Chondrocyte (in vitro differentiated cells): ENCODE results near the gene SPATA20. TPM values are rescaled to one million over a fixed set of nuclear protein-coding genes. Genes with fewer than 3 reads are reported as not detected.

Source experiments
- DNase-seq: peaks from one replicate; pipeline ENCODE4 v3.0.0; 2021; ENCODE audit warnings: mixed read lengths, low spot score
- H3K27ac Mint-ChIP-seq: one replicate; pipeline ENCODE4 v1.8.0; 2021; ENCODE audit warnings: mild to moderate bottlenecking, moderate library complexity, mixed read lengths; ENCODE audit not compliant: unreplicated experiment
- H3K27me3 Mint-ChIP-seq: 2 replicates; pipeline ENCODE4 v1.8.0; 2021; ENCODE audit warnings: low read depth, mixed read lengths
- H3K36me3 Mint-ChIP-seq: 2 replicates; pipeline ENCODE4 v1.8.0; 2021; ENCODE audit warnings: low read depth, mixed read lengths
- H3K4me1 Mint-ChIP-seq: 2 replicates; pipeline ENCODE4 v1.8.0; 2021; ENCODE audit warnings: low read depth, mild to moderate bottlenecking, mixed read lengths
- H3K4me3 Mint-ChIP-seq: one replicate; pipeline ENCODE4 v1.8.0; 2021; ENCODE audit warnings: mild to moderate bottlenecking, moderate library complexity, mixed read lengths; ENCODE audit not compliant: unreplicated experiment
- H3K9me3 Mint-ChIP-seq: 2 replicates; pipeline ENCODE4 v1.8.0; 2021; ENCODE audit warnings: low read depth, mixed read lengths
- total RNA-seq: library from RNA; stranded (reverse); gene quantifications from 3 replicates; pipeline ENCODE4 v1.2.1, GENCODE V29; 2021
- TF ChIP-seq, protein P1 (sequence below): fragments of 200-600 bp; sonication (generic); IDR thresholded peaks from 2 replicates; pipeline ENCODE4 v1.5.0; 2021; ENCODE audit warnings: antibody characterized with exemption, mild to moderate bottlenecking, moderate library complexity

The SPATA20 gene
- total RNA-seq, 1 donor from 2014 or later, result 51.8 TPM

- Mint-ChIP-seq H3K4me3 (no peak overlapping the region), H3K36me3 (no peaks in the 10 kb centered on the region), H3K9me3 (no peaks in the 10 kb centered on the region), H3K27ac (no peak overlapping the region), H3K27me3 (peaks cover 7% of the 10 kb centered on the region), H3K4me1 (no peaks in the 10 kb centered on the region)
- no peak for DNase-seq
- TF ChIP-seq, protein P1, sequence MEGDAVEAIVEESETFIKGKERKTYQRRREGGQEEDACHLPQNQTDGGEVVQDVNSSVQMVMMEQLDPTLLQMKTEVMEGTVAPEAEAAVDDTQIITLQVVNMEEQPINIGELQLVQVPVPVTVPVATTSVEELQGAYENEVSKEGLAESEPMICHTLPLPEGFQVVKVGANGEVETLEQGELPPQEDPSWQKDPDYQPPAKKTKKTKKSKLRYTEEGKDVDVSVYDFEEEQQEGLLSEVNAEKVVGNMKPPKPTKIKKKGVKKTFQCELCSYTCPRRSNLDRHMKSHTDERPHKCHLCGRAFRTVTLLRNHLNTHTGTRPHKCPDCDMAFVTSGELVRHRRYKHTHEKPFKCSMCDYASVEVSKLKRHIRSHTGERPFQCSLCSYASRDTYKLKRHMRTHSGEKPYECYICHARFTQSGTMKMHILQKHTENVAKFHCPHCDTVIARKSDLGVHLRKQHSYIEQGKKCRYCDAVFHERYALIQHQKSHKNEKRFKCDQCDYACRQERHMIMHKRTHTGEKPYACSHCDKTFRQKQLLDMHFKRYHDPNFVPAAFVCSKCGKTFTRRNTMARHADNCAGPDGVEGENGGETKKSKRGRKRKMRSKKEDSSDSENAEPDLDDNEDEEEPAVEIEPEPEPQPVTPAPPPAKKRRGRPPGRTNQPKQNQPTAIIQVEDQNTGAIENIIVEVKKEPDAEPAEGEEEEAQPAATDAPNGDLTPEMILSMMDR, result no peak
Observed at GRCh38 chr17:50572541-50572940, 25.6 kb downstream of the SPATA20 start.

GRCh38 chr17:50573866-50574611 is 27.1 kb downstream of the SPATA20 start:
- Mint-ChIP-seq H3K4me1 (no peaks in the 10 kb centered on the region), H3K4me3 (no peak overlapping the region), H3K36me3 (no peaks in the 10 kb centered on the region), H3K27me3 (peaks cover 17% of the 10 kb centered on the region), H3K9me3 (no peaks in the 10 kb centered on the region), H3K27ac (no peak overlapping the region)
- TF ChIP-seq, protein P1, result no peak
- no peak for DNase-seq

- Mint-ChIP-seq H3K4me1 (no peaks in the 10 kb centered on the region), H3K27ac (no peak overlapping the region), H3K4me3 (no peak overlapping the region), H3K27me3 (peaks cover 15% of the 10 kb centered on the region), H3K9me3 (no peaks in the 10 kb centered on the region), H3K36me3 (no peaks in the 10 kb centered on the region)
- TF ChIP-seq, protein P1, result no peak
- DNase-seq, result no peak
Observed at GRCh38 chr17:50575581-50576210, 28.7 kb downstream of the SPATA20 start.

GRCh38 chr17:50576864-50577263 is 29.9 kb downstream of the SPATA20 start:
- Mint-ChIP-seq H3K27ac (no peak overlapping the region), H3K9me3 (peaks cover 2% of the 10 kb centered on the region), H3K4me1 (no peaks in the 10 kb centered on the region), H3K36me3 (no peaks in the 10 kb centered on the region), H3K27me3 (peaks cover 16% of the 10 kb centered on the region), H3K4me3 (no peak overlapping the region)
- no peak for DNase-seq
- TF ChIP-seq, protein P1, result no peak

DNA sequence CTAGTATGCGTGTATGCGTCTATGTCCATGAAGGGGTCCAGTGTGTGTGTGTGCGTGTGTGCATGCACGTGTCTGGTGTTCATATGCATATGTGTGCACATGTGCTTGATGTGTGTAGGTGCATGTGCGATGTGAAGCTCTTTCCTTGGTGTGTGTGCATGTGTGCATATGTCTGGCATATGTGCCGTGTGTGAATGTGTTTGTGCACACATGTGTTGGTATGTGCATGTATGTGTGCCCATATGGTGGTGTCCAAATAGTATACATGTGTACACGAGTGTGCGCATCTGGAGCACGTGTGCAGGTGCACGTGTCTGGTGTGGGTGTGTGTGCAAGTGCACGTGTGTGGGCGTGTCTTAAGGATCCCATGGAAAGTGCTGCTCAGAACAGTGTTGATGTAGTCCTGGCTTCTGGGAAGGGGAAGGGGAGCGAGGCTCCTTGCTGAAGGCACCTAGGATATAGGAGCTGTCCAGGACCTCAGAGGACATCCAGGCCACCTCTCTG is 30.5 kb downstream of the SPATA20 start:
- no peaks in the 10 kb centered on the region for H3K4me1 Mint-ChIP-seq
- no peak for DNase-seq

More for the DNA sequence above, 30.5 kb downstream of the SPATA20 start:
- H3K4me3 Mint-ChIP-seq, result no peak overlapping the region
- TF ChIP-seq, protein P1, result no peak
- no peak overlapping the region for H3K27ac Mint-ChIP-seq
- no peaks in the 10 kb centered on the region for H3K36me3 Mint-ChIP-seq
- H3K27me3 Mint-ChIP-seq, result peaks cover 15% of the 10 kb centered on the region
- peaks cover 2% of the 10 kb centered on the region for H3K9me3 Mint-ChIP-seq
